ENCODE measurements around the gene WDR91. TPM values are rescaled to one million over a fixed set of nuclear protein-coding genes. Genes with fewer than 3 reads are reported as not detected.

Gene WDR91
- total RNA-seq, 1 donor from 2014 or later, result 5.4 TPM

GRCh38 chr7:135207406-135208101, 3.8 kb downstream of the WDR91 start:
- no peak for DNase-seq
- Histone ChIP-seq H3K4me3 (no peak overlapping the region), H3K4me1 (peaks cover 33% of the 10 kb centered on the region), H3K36me3 (peaks cover 41% of the 10 kb centered on the region), H3K27me3 (ENCODE audit: low read depth) (no peaks in the 10 kb centered on the region), H3K9me3 (replicated peaks) (no peaks in the 10 kb centered on the region), H3K27ac (replicated peaks) (no peak overlapping the region)
- TF ChIP-seq CTCF (IDR thresholded peaks at IDR 0.05; ENCODE audit: borderline replicate concordance), result no peak
- intact Hi-C loops (cut with micrococcal nuclease), result no loop called here

GRCh38 chr7:135206941-135207391, 4.4 kb downstream of the WDR91 start:
- Histone ChIP-seq H3K36me3 (peaks cover 44% of the 10 kb centered on the region), H3K4me3 (no peak overlapping the region), H3K27me3 (ENCODE audit: low read depth) (no peaks in the 10 kb centered on the region), H3K27ac (replicated peaks) (no peak overlapping the region), H3K9me3 (replicated peaks) (no peaks in the 10 kb centered on the region), H3K4me1 (peaks cover 30% of the 10 kb centered on the region)
- intact Hi-C loops (cut with micrococcal nuclease), result no loop called here
- TF ChIP-seq CTCF (IDR thresholded peaks at IDR 0.05; ENCODE audit: borderline replicate concordance), result no peak
- DNase-seq, result no peak

GRCh38 chr7:135205850-135206249, 5.5 kb downstream of the WDR91 start:
- Histone ChIP-seq H3K27ac (replicated peaks) (no peak overlapping the region), H3K9me3 (replicated peaks) (no peaks in the 10 kb centered on the region), H3K4me3 (no peak overlapping the region), H3K36me3 (peaks cover 50% of the 10 kb centered on the region), H3K4me1 (peaks cover 31% of the 10 kb centered on the region), H3K27me3 (ENCODE audit: low read depth) (no peaks in the 10 kb centered on the region)
- no peak for DNase-seq
- intact Hi-C loops (cut with micrococcal nuclease), result no loop called here
- no peak for TF ChIP-seq CTCF (IDR thresholded peaks at IDR 0.05; ENCODE audit: borderline replicate concordance)

- no peaks in the 10 kb centered on the region for H3K27me3 ChIP-seq (ENCODE audit: low read depth)
- intact Hi-C loops (cut with micrococcal nuclease), result no loop called here
- peaks cover 27% of the 10 kb centered on the region for H3K4me1 ChIP-seq
- no peak for DNase-seq
- TF ChIP-seq CTCF (IDR thresholded peaks at IDR 0.05; ENCODE audit: borderline replicate concordance), result no peak
- H3K27ac ChIP-seq (replicated peaks), result no peak overlapping the region
- H3K36me3 ChIP-seq, result peaks cover 50% of the 10 kb centered on the region
- no peaks in the 10 kb centered on the region for H3K9me3 ChIP-seq (replicated peaks)
- no peak overlapping the region for H3K4me3 ChIP-seq
These were observed 6.5 kb downstream of the WDR91 start for GRCh38 chr7:135204876-135205275.

- intact Hi-C loops (cut with micrococcal nuclease), result no loop called here
- no peak for TF ChIP-seq CTCF (IDR thresholded peaks at IDR 0.05; ENCODE audit: borderline replicate concordance)
- Histone ChIP-seq H3K4me1 (peaks cover 25% of the 10 kb centered on the region), H3K4me3 (no peak overlapping the region), H3K36me3 (peaks cover 54% of the 10 kb centered on the region), H3K27me3 (ENCODE audit: low read depth) (no peaks in the 10 kb centered on the region), H3K9me3 (replicated peaks) (no peaks in the 10 kb centered on the region), H3K27ac (replicated peaks) (no peak overlapping the region)
- no peak for DNase-seq
These were observed 7.0 kb downstream of the WDR91 start for GRCh38 chr7:135204341-135204749.
